K562 (cell line): ENCODE results near the gene RNF32. TPM values are rescaled to one million over a fixed set of nuclear protein-coding genes. Genes with fewer than 3 reads are reported as not detected.

Source experiments
- ARID2 ChIP-seq: fragments of 450-650 bp; IDR thresholded peaks from 2 replicates; pipeline ENCODE4 v1.6.1; 2017; ENCODE audit warnings: antibody characterized with exemption, mild to moderate bottlenecking
- CBX2 ChIP-seq: fragments of 200-600 bp; sonication (generic); IDR thresholded peaks from one replicate; pipeline ENCODE4 v1.6.1; 2012; ENCODE audit warnings: mild to moderate bottlenecking, low read length, inconsistent platforms; ENCODE audit not compliant: insufficient read depth, poor library complexity, severe bottlenecking
- CHD4 ChIP-seq: fragments of 200-600 bp; sonication (generic); IDR thresholded peaks from 3 replicates; pipeline ENCODE4 v1.6.1; 2012; ENCODE audit warnings: low read depth, mild to moderate bottlenecking, mixed read lengths, low read length, inconsistent platforms; ENCODE audit not compliant: insufficient read depth, insufficient replicate concordance, poor library complexity, severe bottlenecking
- ELF4 ChIP-seq: fragments of 450-650 bp; formaldehyde crosslinking; IDR thresholded peaks from 2 replicates; pipeline ENCODE4 v1.4.0; 2022; ENCODE audit warnings: missing genetic modification characterization
- EP400 ChIP-seq: fragments of 450-650 bp; IDR thresholded peaks from 2 replicates; pipeline ENCODE4 v1.6.1; 2017; ENCODE audit warnings: antibody characterized with exemption, mild to moderate bottlenecking, moderate library complexity
- GABPB2 ChIP-seq: fragments of 250-450 bp; sonication (Bioruptor Pico); conservative IDR thresholded peaks from 2 replicates; pipeline ENCODE4 v1.5.1; 2021; ENCODE audit warnings: mild to moderate bottlenecking
- MXD1 ChIP-seq: fragments of 250-450 bp; sonication (Bioruptor Pico); IDR thresholded peaks from 2 replicates; pipeline ENCODE4 v1.8.0; 2021; ENCODE audit warnings: borderline replicate concordance, mild to moderate bottlenecking, moderate library complexity; ENCODE audit not compliant: poor library complexity, severe bottlenecking
- PBX2 ChIP-seq, 2 experiments: IDR thresholded peaks in 1 of 2; conservative IDR thresholded peaks in 1 of 2; 2 replicates each; pipeline ENCODE4 v1.6.1; 2016; ENCODE audit warnings: low read depth in 2 of 2, mild to moderate bottlenecking in 1 of 2, missing compliant biosample characterization in 1 of 2, missing genetic modification characterization in 1 of 2, moderate library complexity in 1 of 2
- PRMT5 ChIP-seq: sonication (generic); formaldehyde crosslinking; IDR thresholded peaks from 2 replicates; pipeline ENCODE4 v1.5.0; 2020; ENCODE audit warnings: missing genetic modification reagents
- SMARCE1 ChIP-seq: fragments of 450-650 bp; IDR thresholded peaks from 2 replicates; pipeline ENCODE4 v1.7.1; 2016; ENCODE audit warnings: mild to moderate bottlenecking
- TCF3 ChIP-seq: sonication (generic); formaldehyde crosslinking; IDR thresholded peaks from 2 replicates; pipeline ENCODE4 v1.4.0; 2020; ENCODE audit warnings: mild to moderate bottlenecking, missing genetic modification reagents
- TFAP4 ChIP-seq: sonication (generic); formaldehyde crosslinking; IDR thresholded peaks from 2 replicates; pipeline ENCODE4 v1.8.0; 2022; ENCODE audit warnings: missing genetic modification reagents, mild to moderate bottlenecking, moderate library complexity, borderline replicate concordance
- XRCC4 ChIP-seq: IDR thresholded peaks from one replicate; pipeline ENCODE4 v1.6.1; 2011; ENCODE audit not compliant: insufficient read depth, insufficient read length; ENCODE audit errors: extremely low read depth
- ZNF143 ChIP-seq: sonication (generic); formaldehyde crosslinking; IDR thresholded peaks from 2 replicates; pipeline ENCODE4 v1.9.0; 2022; ENCODE audit warnings: mild to moderate bottlenecking, missing genetic modification reagents
- ZNF644 ChIP-seq: fragments of 200-800 bp; sonication (Bioruptor generic); IDR thresholded peaks from 2 replicates; pipeline ENCODE4 v1.6.1; 2016; ENCODE audit warnings: low read depth, missing genetic modification characterization, missing compliant biosample characterization
- polyA plus RNA-seq, 8 experiments: library from polyadenylated mRNA; depleted of rRNA in 4 of 8; stranded (reverse) in 5 of 8; unstranded in 3 of 8; fragments of >200 nt; fragmentation: Nextera tagmentation in 2 of 8; fragmentation: Illumina TruSeq in 1 of 8; extraction: Ambion mirVana in 2 of 8; extraction: Trizol in 1 of 8; gene quantifications; 2 replicates each; pipeline versions ENCODE4 v1.2.1 to v1.2.3, GENCODE V29; 2011 to 2014; ENCODE audit warnings: inconsistent platforms in 1 of 8, missing spikeins in 1 of 8
- total RNA-seq, 7 experiments: library from RNA; depleted of rRNA in 6 of 7; stranded (reverse); fragments of >200 nt in 6 of 7; fragmentation: Illumina TruSeq in 2 of 7; extraction: Trizol in 2 of 7; gene quantifications; 2 replicates each; pipeline versions ENCODE4 v1.2.1 to v1.2.3, GENCODE V29; 2011 to 2021; ENCODE audit warnings: low replicate concordance in 1 of 7
- TF ChIP-seq, protein P1 (sequence below): fragments of 450-650 bp; IDR thresholded peaks from 2 replicates; pipeline ENCODE4 v1.6.1; 2016; ENCODE audit warnings: antibody characterized with exemption
- TF ChIP-seq, protein P2 (sequence below): fragments of 200-800 bp; sonication (Bioruptor generic); IDR thresholded peaks from 2 replicates; pipeline ENCODE4 v1.6.1; 2017; ENCODE audit warnings: missing genetic modification characterization, missing compliant biosample characterization
- TF ChIP-seq, protein P3 (sequence below): fragments of 450-650 bp; IDR thresholded peaks from 2 replicates; pipeline ENCODE4 v1.6.1; 2016; ENCODE audit warnings: low read depth, mild to moderate bottlenecking, moderate library complexity

Gene RNF32
- total and polyA plus RNA-seq, 9 of the 15 experiments (the other 6 are each of a cell fraction or from before 2014, with no cell fraction given), result 2.6 to 7.0 (median 4.6) TPM

DNA sequence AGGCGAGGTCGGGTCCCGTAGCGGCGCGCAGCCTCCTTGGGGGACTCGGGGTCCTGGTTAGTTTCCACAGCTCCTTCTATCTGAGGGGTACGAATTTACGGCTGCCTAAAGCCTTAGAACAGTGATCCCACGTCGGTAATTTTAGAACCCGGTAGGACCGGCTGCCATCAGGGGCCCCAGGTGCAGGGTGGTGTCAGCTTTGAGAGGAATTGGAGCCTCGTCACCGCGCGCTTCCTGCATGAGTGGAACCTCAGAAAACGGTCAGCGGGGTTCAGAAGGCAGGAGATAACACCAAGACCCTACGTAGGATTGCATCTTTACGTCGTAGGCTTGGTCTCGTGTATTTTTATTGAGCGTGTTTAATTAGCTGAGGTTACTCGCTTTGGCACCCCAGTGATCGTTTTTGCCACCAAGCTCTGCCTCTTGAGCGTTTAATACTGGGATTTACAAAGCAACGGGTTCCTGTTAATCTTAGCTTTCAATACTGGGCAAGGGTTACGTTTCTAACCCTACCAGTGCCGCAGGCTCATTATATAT, 443 bp downstream of the RNF32 start (continued):
- TF ChIP-seq, protein P1, sequence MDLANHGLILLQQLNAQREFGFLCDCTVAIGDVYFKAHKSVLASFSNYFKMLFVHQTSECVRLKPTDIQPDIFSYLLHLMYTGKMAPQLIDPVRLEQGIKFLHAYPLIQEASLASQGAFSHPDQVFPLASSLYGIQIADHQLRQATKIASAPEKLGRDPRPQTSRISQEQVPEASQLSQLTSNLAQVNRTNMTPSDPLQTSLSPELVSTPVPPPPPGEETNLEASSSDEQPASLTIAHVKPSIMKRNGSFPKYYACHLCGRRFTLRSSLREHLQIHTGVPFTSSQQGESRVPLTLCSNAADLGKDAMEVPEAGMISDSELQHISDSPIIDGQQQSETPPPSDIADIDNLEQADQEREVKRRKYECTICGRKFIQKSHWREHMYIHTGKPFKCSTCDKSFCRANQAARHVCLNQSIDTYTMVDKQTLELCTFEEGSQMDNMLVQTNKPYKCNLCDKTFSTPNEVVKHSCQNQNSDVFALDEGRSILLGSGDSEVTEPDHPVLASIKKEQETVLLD, result no peak
- TF ChIP-seq CBX2 (no peak), SMARCE1 (peak; percentile 45; the same call in 1 of the 2 replicates), PBX2 (CRISPR knock-in tag; IDR thresholded peaks at IDR 0.05; ENCODE audit: low read depth) (no peak), PBX2 (tag; conservative IDR thresholded peaks at IDR 0.05; ENCODE audit: low read depth) (no peak), TFAP4 (CRISPR knock-in tag) (0 out of 2 replicates have a peak, but pooled peaks have one; percentile 2), GABPB2 (CRISPR knock-in tag) (no peak), PRMT5 (CRISPR knock-in tag) (no peak), TCF3 (CRISPR knock-in tag) (0 out of 2 replicates have a peak, but pooled peaks have one; percentile 2), EP400 (0 out of 2 replicates have a peak, but pooled peaks have one; percentile 47), CHD4 (no peak), ARID2 (no peak), ELF4 (no peak), MXD1 (no peak), ZNF644 (tag) (peak; percentile 80; the same call in 1 of the 2 replicates), XRCC4 (no peak), ZNF143 (CRISPR knock-in tag) (no peak)
- TF ChIP-seq, protein P2, sequence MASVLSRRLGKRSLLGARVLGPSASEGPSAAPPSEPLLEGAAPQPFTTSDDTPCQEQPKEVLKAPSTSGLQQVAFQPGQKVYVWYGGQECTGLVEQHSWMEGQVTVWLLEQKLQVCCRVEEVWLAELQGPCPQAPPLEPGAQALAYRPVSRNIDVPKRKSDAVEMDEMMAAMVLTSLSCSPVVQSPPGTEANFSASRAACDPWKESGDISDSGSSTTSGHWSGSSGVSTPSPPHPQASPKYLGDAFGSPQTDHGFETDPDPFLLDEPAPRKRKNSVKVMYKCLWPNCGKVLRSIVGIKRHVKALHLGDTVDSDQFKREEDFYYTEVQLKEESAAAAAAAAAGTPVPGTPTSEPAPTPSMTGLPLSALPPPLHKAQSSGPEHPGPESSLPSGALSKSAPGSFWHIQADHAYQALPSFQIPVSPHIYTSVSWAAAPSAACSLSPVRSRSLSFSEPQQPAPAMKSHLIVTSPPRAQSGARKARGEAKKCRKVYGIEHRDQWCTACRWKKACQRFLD (CRISPR knock-in tag), result no peak
- TF ChIP-seq, protein P3, sequence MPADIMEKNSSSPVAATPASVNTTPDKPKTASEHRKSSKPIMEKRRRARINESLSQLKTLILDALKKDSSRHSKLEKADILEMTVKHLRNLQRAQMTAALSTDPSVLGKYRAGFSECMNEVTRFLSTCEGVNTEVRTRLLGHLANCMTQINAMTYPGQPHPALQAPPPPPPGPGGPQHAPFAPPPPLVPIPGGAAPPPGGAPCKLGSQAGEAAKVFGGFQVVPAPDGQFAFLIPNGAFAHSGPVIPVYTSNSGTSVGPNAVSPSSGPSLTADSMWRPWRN, result no peak
